Measurements from ENCODE around the gene TRIM7.
"Not testable (repeated sequence)": the region's sequence is repeated elsewhere in the genome, so short reads cannot be mapped to it uniquely, and the experiment has no call there.

TRIM7 gene

GRCh38 chr5:181170237-181170825, 34.7 kb downstream of the TRIM7 start:
- no peaks in the 10 kb centered on the region for H3K36me3 ChIP-seq
- no peak for TF ChIP-seq CTCF (IDR thresholded peaks at IDR 0.05)
- H3K4me3 ChIP-seq (ENCODE audit: low read depth in 1 of 2, low read length in 1 of 2): no peak overlapping the region
- H3K27me3 ChIP-seq: peaks cover 100% of the 10 kb centered on the region
- H3K4me1 ChIP-seq (ENCODE audit: control insufficient read depth in 1 of 2, insufficient read depth in 1 of 2, low read depth in 1 of 2, low read length in 1 of 2): peaks cover 17 to 18% of the 10 kb centered on the region in 2 experiments
- H3K9me3 ChIP-seq: no peaks in the 10 kb centered on the region
- H3K27ac ChIP-seq: no peak overlapping the region

- H3K9me3 ChIP-seq; H3K4me3 ChIP-seq (ENCODE audit: low read depth in 1 of 2, low read length in 1 of 2); H3K36me3 ChIP-seq; H3K27ac ChIP-seq: not testable (repeated sequence)
- Histone ChIP-seq H3K27me3 (peaks cover 100% of the 10 kb centered on the region), H3K4me1 (ENCODE audit: control insufficient read depth in 1 of 2, insufficient read depth in 1 of 2, low read depth in 1 of 2, low read length in 1 of 2) (peaks cover 17 to 18% of the 10 kb centered on the region in 2 experiments)
These were observed 35.3 kb downstream of the TRIM7 start for GRCh38 chr5:181169459-181170236.

GRCh38 chr5:181168595-181169118, 36.3 kb downstream of the TRIM7 start:
- Histone ChIP-seq H3K9me3 (no peaks in the 10 kb centered on the region), H3K27ac (no peak overlapping the region), H3K4me3 (ENCODE audit: low read depth in 1 of 2, low read length in 1 of 2) (no peak overlapping the region), H3K36me3 (no peaks in the 10 kb centered on the region), H3K27me3 (peaks cover 100% of the 10 kb centered on the region), H3K4me1 (ENCODE audit: control insufficient read depth in 1 of 2, insufficient read depth in 1 of 2, low read depth in 1 of 2, low read length in 1 of 2) (peaks cover 17% of the 10 kb centered on the region in 2 experiments)
- TF ChIP-seq CTCF (IDR thresholded peaks at IDR 0.05): no peak

DNA sequence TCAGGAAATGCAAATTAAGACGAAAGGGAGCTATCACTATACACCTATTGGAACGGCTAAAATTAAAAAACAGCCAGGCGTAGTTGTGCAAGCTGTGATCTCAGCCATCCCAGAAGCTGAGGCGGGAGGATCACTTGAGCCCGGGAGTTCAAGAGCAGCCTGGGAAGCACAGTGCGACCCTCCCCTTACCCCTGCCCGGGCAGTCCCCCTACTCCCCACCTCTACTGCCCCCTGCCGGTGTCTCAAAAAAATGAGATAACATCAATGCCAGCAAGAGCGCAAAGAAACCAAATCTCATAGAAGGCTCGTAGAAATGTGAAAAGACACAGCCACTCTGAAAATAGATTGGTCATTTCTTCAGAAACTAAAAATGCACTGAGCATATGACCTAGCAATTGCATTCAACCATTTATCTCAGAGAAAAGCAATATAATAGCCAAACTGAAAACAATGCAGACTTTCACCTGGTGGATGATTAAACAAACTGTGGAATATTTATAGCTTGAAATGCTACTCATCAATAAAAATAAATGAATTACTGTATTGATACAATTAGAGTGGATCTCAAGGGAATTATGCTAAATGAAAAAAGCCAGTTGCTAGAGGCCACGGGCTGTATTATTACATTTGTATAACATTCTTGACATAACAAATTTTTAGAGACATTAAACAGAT, 37.0 kb downstream of the TRIM7 start:
- peaks cover 100% of the 10 kb centered on the region for H3K27me3 ChIP-seq
- H3K4me3 ChIP-seq (ENCODE audit: low read depth in 1 of 2, low read length in 1 of 2): no peak overlapping the region
- H3K36me3 ChIP-seq: no peaks in the 10 kb centered on the region
- no peaks in the 10 kb centered on the region for H3K9me3 ChIP-seq
- H3K4me1 ChIP-seq (ENCODE audit: control insufficient read depth in 1 of 2, insufficient read depth in 1 of 2, low read depth in 1 of 2, low read length in 1 of 2): peaks cover 10 to 13% of the 10 kb centered on the region in 2 experiments
- TF ChIP-seq CTCF (IDR thresholded peaks at IDR 0.05): no peak
- H3K27ac ChIP-seq: no peak overlapping the region

DNA sequence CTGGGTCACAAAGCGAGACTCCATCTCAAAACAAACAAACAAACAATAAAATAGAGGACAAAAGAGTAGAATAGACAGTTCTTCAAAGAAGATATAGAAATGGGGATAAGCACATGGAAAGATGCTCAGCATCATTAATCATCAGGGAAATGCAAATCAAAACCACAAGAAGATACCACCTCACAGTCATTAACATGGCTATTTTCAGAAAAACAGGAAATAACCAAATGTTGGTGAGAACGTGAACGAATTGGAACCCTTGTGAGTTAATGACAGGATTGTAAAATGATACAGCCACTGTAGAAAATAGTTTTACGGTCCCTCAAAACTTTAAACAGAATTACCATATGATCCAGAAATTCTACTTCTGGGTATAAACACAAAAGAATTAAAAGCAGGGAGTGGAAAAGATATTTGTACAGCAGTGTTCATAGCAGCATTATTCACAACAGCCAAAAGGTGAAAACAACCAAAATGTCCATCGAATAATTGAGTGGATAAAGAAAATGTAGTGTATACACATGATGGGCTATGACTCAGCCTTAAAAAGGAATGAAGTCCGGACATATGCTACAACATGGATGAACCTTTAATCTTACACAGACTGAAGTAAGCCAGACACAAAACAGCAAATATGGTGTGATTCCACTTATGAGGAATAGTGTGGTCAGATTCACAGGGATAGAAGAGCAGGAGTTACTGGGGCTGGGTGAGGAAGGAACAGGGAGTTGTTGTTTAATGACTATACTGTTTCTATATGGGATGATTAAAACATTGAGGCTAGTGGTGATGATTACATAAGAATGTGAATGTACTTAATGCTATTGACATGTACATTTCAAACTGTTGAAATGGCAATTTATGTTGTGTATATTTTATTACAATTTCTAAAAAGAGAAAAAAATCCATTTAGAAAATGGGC, 37.9 kb downstream of the TRIM7 start:
- no peak for TF ChIP-seq CTCF (IDR thresholded peaks at IDR 0.05)
- Histone ChIP-seq H3K36me3 (no peaks in the 10 kb centered on the region), H3K4me1 (ENCODE audit: control insufficient read depth in 1 of 2, insufficient read depth in 1 of 2, low read depth in 1 of 2, low read length in 1 of 2) (peaks cover 8 to 10% of the 10 kb centered on the region in 2 experiments), H3K9me3 (no peaks in the 10 kb centered on the region), H3K4me3 (ENCODE audit: low read depth in 1 of 2, low read length in 1 of 2) (no peak overlapping the region), H3K27ac (no peak overlapping the region), H3K27me3 (peaks cover 100% of the 10 kb centered on the region)

Measured in neutrophil (primary cell).